Heart left ventricle (tissue), 13 donors: Measurements from ENCODE around the gene ACAA1.

ENCODE experiments used
- CTCF ChIP-seq, 12 donors: fragments of 200-600 bp; sonication (generic) in 4 of 12; IDR thresholded peaks; one replicate each; pipeline versions ENCODE4 v1.5.0 to v1.8.0; 2018 to 2022; ENCODE audit warnings: antibody characterized with exemption in 12 of 12, mild to moderate bottlenecking in 5 of 12
- POLR2A ChIP-seq, 2 donors: fragments of 450-650 bp; IDR thresholded peaks; one replicate each; pipeline ENCODE4 v1.6.1; 2017; ENCODE audit warnings: antibody characterized with exemption in 2 of 2, mild to moderate bottlenecking in 2 of 2, moderate library complexity in 2 of 2
- donor health status: ischemic (EF 13 %, LVEDD 7.1; RV severe dilation, severe dysfunction).
- donor health status: DM: no; HTN: yes; CAD: no.
- donor health status: DM: no; HTN: no; CAD: no.
- donor health status: ischemic (EF 25% LVEDD 6.9; RV normal size, moderate dysfunction).
- donor health status: ischemic (EF 25% LVEDD 5.7; RV mildly dilated, moderate dysfunction).
- donor health status: ischemic (EF 35%, LVEDD 5.7; RV mildly dilated, moderate dysfunction).
- donor health status: nonischemic (EF 11% LVEDD 7.7; RV severe dilation, severe dysfunction).
- donor health status: DM: yes; HTN: yes; CAD: no.
- donor health status: PGD.
- donor health status: ischemic (EF 29% LVEDD 5.4; RV normal size, mild dysfunction).
- donor health status: nonischemic (EF 23%, LVEDD 6.1; RV moderate dilation, normal function).

- no peak for TF ChIP-seq CTCF (IDR thresholded peaks at IDR 0.05)
- TF ChIP-seq POLR2A (IDR thresholded peaks at IDR 0.05) = no peak
Observed at GRCh38 chr3:38086496-38086895, 50.4 kb downstream of the ACAA1 start.
